K562 (cell line): ENCODE measurements around the gene GNAT1. TPM values are rescaled to one million over a fixed set of nuclear protein-coding genes. Genes with fewer than 3 reads are reported as not detected.
A peak's percentile ranks its signal among the peaks of the same experiment; 100 is the strongest.

Source experiments
- BRF2 ChIP-seq: IDR thresholded peaks from 3 replicates; pipeline ENCODE4 v1.6.1; 2011; ENCODE audit warnings: borderline replicate concordance, mild to moderate bottlenecking; ENCODE audit not compliant: insufficient read length, insufficient read depth
- CAMTA2 ChIP-seq: fragments of 250-450 bp; sonication (Bioruptor Pico); conservative IDR thresholded peaks from 2 replicates; pipeline ENCODE4 v1.5.1; 2022
- CBFA2T2 ChIP-seq: fragments of 450-650 bp; conservative IDR thresholded peaks from 2 replicates; pipeline ENCODE4 v1.6.1; 2017; ENCODE audit warnings: mild to moderate bottlenecking
- CEBPZ ChIP-seq: fragments of 150-350 bp; IDR thresholded peaks from 2 replicates; pipeline ENCODE4 v1.6.1; 2014; ENCODE audit warnings: low read depth, mild to moderate bottlenecking, low read length, borderline replicate concordance
- E2F5 ChIP-seq: sonication (generic); formaldehyde crosslinking; IDR thresholded peaks from 2 replicates; pipeline ENCODE4 v1.8.0; 2022; ENCODE audit warnings: mild to moderate bottlenecking, missing genetic modification reagents
- GABPB2 ChIP-seq: fragments of 250-450 bp; sonication (Bioruptor Pico); conservative IDR thresholded peaks from 2 replicates; pipeline ENCODE4 v1.5.1; 2021; ENCODE audit warnings: mild to moderate bottlenecking
- MITF ChIP-seq: IDR thresholded peaks from 2 replicates; pipeline ENCODE4 v1.6.1; 2014; ENCODE audit warnings: antibody characterized with exemption
- NCOA1 ChIP-seq: fragments of 450-650 bp; IDR thresholded peaks from 2 replicates; pipeline ENCODE4 v1.6.1; 2016; ENCODE audit warnings: low read depth
- POLR2H ChIP-seq: IDR thresholded peaks from 2 replicates; pipeline ENCODE4 v1.6.1; 2016; ENCODE audit warnings: missing genetic modification characterization, low read depth, mild to moderate bottlenecking, control low read depth, missing compliant biosample characterization, moderate library complexity
- POLR3G ChIP-seq: IDR thresholded peaks from 2 replicates; pipeline ENCODE4 v1.6.1; 2011; ENCODE audit not compliant: insufficient read length, insufficient replicate concordance; ENCODE audit errors: extremely low read depth
- POU5F1 ChIP-seq: fragments of 150-350 bp; IDR thresholded peaks from 2 replicates; pipeline ENCODE4 v1.6.1; 2014; ENCODE audit warnings: borderline replicate concordance, low read length, low read depth, mild to moderate bottlenecking; ENCODE audit not compliant: partially characterized antibody
- RBBP5 ChIP-seq: fragments of 200-600 bp; sonication (generic); IDR thresholded peaks from 2 replicates; pipeline ENCODE4 v1.6.1; 2012; ENCODE audit warnings: borderline replicate concordance, mild to moderate bottlenecking, low read length, control low read depth, inconsistent platforms; ENCODE audit not compliant: insufficient read depth, poor library complexity, severe bottlenecking
- RBM17 ChIP-seq: fragments of 200-400 bp; formaldehyde crosslinking; IDR thresholded peaks from 2 replicates; pipeline ENCODE4 v1.6.1; 2017; ENCODE audit warnings: low read depth, mild to moderate bottlenecking, low read length, borderline replicate concordance
- RNF2 ChIP-seq: sonication (generic); IDR thresholded peaks from 2 replicates; pipeline ENCODE4 v1.6.1; 2016
- SIN3A ChIP-seq, 2 experiments: fragments of 150-350 bp in 1 of 2; IDR thresholded peaks; 2 replicates each; pipeline ENCODE4 v1.6.1; 2011 to 2016; ENCODE audit warnings: borderline replicate concordance in 2 of 2, low read depth in 2 of 2, low read length in 2 of 2, mild to moderate bottlenecking in 2 of 2, moderate library complexity in 2 of 2; ENCODE audit not compliant: control insufficient read depth in 1 of 2
- ZKSCAN8 ChIP-seq: fragments of 200-800 bp; sonication (Bioruptor generic); IDR thresholded peaks from 2 replicates; pipeline ENCODE4 v1.6.1; 2016; ENCODE audit warnings: missing genetic modification characterization, missing compliant biosample characterization
- ZNF41 ChIP-seq: fragments of 250-450 bp; sonication (Bioruptor Pico); conservative IDR thresholded peaks from 2 replicates; pipeline ENCODE4 v1.4.0; 2020; ENCODE audit warnings: mild to moderate bottlenecking
- polyA plus RNA-seq, 8 experiments: library from polyadenylated mRNA; depleted of rRNA in 4 of 8; stranded (reverse) in 5 of 8; unstranded in 3 of 8; fragments of >200 nt; fragmentation: Nextera tagmentation in 2 of 8; fragmentation: Illumina TruSeq in 1 of 8; extraction: Ambion mirVana in 2 of 8; extraction: Trizol in 1 of 8; gene quantifications; 2 replicates each; pipeline versions ENCODE4 v1.2.1 to v1.2.3, GENCODE V29; 2011 to 2014; ENCODE audit warnings: inconsistent platforms in 1 of 8, missing spikeins in 1 of 8
- total RNA-seq, 7 experiments: library from RNA; depleted of rRNA in 6 of 7; stranded (reverse); fragments of >200 nt in 6 of 7; fragmentation: Illumina TruSeq in 2 of 7; extraction: Trizol in 2 of 7; gene quantifications; 2 replicates each; pipeline versions ENCODE4 v1.2.1 to v1.2.3, GENCODE V29; 2011 to 2021; ENCODE audit warnings: low replicate concordance in 1 of 7

Gene GNAT1
- total and polyA plus RNA-seq, 9 of the 15 experiments (the other 6 are each of a cell fraction or from before 2014, with no cell fraction given), result not detected

GRCh38 chr3:50245831-50246516 is 54.6 kb downstream of the GNAT1 start (continued):
- TF ChIP-seq MITF (no peak), POLR3G (no peak), POU5F1 (no peak), NCOA1 (peak; percentile 15; the same call in 1 of the 2 replicates), RBBP5 (no peak), RBM17 (no peak), RNF2 (no peak; the same call in 1 of the 2 replicates), CEBPZ (no peak), SIN3A (IDR thresholded peaks at IDR 0.05; ENCODE audit: borderline replicate concordance in 2 of 2, control insufficient read depth in 1 of 2, low read depth in 2 of 2, low read length in 2 of 2) (no peak), BRF2 (no peak), POLR2H (tag) (no peak), CAMTA2 (CRISPR knock-in tag) (no peak), ZNF41 (CRISPR knock-in tag) (no peak), GABPB2 (no peak), ZKSCAN8 (CRISPR knock-in tag) (no peak), CBFA2T2 (no peak), E2F5 (CRISPR knock-in tag) (no peak)
